NCI-H510A (cell line): ENCODE measurements around the gene UNC5C.

Source experiments
- DNase-seq: peaks from one replicate; lab custom pipeline; 2025; lab: John Stamatoyannopoulos, UW

Gene UNC5C

DNA sequence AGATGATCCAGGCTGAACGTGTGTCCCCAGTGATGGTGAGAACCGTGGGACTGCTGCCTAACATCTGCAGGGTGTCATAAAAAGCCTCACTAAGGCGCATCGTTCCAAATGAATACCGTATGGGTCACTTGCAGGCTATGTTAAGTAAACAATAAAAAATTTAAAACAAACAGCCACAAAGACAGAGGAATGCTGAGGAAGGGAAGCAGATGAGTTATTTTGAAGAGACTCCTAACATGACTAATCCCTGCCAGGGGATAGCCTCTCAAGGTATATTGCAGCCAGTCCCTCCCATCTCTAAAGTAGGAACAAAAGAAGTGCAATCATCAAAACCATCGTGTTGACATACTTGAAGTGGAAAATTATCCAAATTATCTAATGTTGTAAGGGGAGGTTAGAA lies 83.8 kb downstream of the UNC5C start:
- no peak for DNase-seq

- DNase-seq = no peak
Observed at GRCh38 chr4:95462921-95463320, 85.9 kb downstream of the UNC5C start.

DNA sequence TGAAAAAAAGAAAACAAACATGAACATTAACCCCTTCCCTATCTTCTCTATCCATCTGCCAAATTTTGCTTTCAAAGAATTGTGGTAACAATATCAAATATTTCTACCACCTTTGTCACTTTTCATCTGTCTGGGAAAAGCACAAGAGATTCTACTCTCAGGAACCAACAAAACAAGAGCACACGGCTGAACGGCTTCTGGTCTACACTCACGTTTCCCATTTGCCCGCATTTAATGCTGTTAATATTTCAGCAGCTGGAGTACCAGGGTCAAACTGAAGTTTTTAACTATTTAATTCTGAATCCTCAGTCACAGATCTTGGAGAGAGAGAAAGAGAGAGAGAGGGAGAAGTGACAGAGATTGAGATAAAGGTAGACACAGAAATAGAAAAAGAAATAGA lies 91.4 kb downstream of the UNC5C start:
- DNase-seq = no peak

DNA sequence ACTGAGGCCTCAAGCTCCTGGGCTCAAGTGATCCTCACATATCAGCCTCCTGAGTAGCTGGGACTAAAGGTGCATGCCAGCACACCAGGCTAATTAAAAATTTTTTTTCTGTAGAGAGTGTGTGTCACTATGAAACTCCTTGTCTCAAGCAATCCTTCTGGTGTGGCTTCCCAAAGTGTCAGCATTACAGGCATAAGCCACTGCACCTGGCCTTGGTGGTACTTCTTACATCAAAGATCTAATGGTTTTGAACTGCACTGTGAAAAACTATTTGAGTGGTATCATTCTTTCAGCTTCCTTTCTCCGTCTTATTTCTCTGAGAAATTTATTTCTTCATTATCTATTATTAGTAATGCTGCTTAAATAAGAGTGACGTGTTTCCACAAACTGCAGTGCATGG lies 98.5 kb downstream of the UNC5C start:
- no peak for DNase-seq

- no peak for DNase-seq
Observed at GRCh38 chr4:95446173-95446572, 102.6 kb downstream of the UNC5C start.

DNA sequence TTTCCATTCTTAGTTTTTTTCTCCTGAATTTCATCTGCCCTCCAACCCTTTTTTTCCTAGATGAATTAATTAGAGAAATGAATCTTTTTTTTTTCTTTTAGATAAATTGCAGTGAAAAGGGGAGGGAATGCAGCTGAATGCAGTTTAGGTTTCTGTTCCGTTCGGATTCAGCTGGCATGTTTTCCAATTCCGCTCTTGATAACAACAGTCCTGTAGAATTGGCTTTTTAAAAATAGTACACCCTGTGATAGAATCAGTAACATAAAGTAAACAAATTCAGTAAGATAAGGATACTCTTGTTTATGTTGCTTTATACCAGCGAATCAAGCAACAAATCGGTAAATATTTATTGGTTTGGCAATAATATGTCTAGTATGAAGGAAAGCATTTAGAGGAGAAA lies 103.5 kb downstream of the UNC5C start:
- no peak for DNase-seq

GRCh38 chr4:95444812-95445211 lies 104.0 kb downstream of the UNC5C start:
- no peak for DNase-seq

- no peak for DNase-seq
Observed at GRCh38 chr4:95439896-95440295, 108.9 kb downstream of the UNC5C start.

GRCh38 chr4:95439071-95439470 lies 109.7 kb downstream of the UNC5C start:
- DNase-seq = no peak

GRCh38 chr4:95432466-95432865 lies 116.3 kb downstream of the UNC5C start:
- DNase-seq = no peak

DNA sequence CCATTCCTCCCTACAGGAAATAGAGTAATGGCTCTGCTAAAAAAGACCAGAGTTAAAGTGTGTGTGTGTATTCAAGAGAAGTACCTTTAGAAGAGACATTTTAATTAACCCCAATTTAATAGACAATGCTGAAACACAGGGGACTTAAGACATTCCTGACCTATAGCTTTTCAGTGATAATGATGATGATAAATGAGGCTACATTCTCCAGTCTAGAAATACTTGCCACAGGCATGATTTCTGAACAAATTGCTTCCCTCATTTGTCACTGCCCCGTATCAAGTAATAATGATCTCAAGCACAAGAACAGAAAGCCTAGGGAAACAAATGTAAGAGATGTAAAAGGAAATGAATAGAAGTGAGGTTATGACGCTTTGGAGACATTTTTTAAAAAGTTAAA lies 117.1 kb downstream of the UNC5C start:
- DNase-seq = no peak

DNA sequence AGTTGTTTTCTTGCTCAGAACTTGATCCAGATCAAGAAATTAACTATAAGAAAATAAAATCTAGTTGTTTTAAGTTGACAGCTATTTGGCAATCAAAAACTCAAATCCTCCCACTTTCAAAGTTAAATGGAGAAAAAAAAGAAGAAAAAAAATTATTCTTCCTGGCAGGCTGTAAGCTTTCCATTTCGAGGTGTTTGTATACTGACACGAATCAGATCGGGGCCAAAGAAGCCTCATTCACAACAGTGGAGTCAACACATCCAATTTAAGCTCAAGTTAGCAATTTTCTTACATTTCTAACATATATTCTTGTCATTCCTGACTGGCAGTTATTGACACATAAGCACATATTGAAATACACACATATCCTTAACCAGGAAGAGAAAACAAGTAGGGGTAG lies 119.4 kb downstream of the UNC5C start:
- no peak for DNase-seq

- no peak for DNase-seq
Observed at GRCh38 chr4:95428291-95429070, 120.3 kb downstream of the UNC5C start.

- no peak for DNase-seq
Observed at GRCh38 chr4:95426455-95426854, 122.3 kb downstream of the UNC5C start.

DNA sequence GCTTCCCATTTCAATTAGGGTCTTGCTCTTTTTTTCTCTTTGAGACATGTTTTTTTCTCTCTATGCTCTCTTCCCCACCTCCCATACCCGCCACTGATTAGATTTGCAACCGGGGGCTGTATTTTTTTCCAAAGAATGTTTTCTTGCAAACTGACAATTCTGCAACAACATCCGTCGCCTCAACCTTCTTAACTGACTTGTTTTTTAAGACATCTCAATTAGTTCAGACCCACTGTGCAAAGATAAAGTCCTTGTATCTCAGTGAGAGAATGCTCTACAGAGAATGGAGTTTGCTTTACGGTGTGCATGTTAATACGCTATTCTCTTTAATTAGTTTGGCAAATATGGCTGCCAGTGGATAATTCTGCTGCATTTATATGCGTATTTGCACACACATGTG lies 126.3 kb downstream of the UNC5C start:
- no peak for DNase-seq

- DNase-seq = no peak
Observed at GRCh38 chr4:95421869-95422268, 126.9 kb downstream of the UNC5C start.

- no peak for DNase-seq
Observed at GRCh38 chr4:95417531-95417930, 131.2 kb downstream of the UNC5C start.

- DNase-seq = no peak
Observed at GRCh38 chr4:95415346-95415771, 133.4 kb downstream of the UNC5C start.

GRCh38 chr4:95411371-95412088 lies 137.2 kb downstream of the UNC5C start:
- no peak for DNase-seq

DNA sequence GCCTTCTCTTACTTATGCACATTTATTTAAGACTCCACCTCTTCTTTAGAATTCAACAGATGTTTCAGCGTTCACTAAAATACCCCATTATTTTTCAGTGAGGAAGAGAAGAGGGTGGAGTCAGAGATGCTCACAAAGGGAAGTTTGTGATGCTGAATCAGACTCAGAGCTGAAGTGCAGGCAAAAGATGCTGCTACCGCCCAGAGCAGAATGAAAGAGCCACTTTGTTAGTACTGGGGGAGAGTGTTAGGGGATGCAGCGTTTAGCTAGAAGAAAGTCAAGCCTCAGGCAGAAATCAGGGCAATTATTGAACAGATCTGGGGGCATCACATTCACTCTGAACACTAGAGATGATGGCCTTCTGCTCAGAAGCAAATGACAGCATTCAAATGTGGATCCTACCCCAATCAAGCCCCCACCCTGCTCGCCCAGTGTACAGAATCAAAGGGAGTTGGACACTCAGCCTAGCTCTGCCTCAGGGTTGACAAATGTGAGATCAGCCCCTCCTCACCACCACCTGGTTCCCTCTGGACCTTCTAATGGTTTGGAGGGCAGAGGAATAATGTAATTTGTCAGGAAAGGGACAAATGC lies 138.3 kb downstream of the UNC5C start:
- no peak for DNase-seq

- no peak for DNase-seq
Observed at GRCh38 chr4:95409750-95410149, 139.0 kb downstream of the UNC5C start.

DNA sequence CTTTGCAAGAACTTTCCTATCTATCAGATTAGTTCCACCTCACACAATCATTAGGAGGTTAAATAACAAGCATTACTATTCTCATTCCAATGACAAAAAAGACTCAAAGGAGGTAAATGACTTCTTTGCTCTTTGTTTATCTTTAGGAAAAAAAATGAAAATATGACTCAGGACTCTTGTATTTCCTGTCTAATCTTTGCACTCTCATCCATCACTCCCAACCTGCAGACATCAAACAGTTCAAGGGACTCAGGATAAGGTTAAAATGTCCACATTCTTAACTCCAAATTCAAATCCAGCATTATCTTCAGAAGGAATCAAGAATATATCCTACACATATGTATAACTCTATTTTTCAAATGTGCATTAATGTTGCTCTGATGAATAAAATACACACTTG lies 139.6 kb downstream of the UNC5C start:
- no peak for DNase-seq

- DNase-seq = no peak
Observed at GRCh38 chr4:95402299-95402698, 146.5 kb downstream of the UNC5C start.
